PC-9 (cell line): Measurements from ENCODE around the gene ZNF236. TPM values are rescaled to one million over a fixed set of nuclear protein-coding genes. Genes with fewer than 3 reads are reported as not detected.

ENCODE experiments used
- BruUV-seq: library from RNA; stranded (reverse); fragments of 400-500 nt; replicated peaks from 2 replicates; lab custom pipeline; 2021; lab: Mats Ljungman, UMichigan
- CTCF ChIA-PET: fragments of 300-600 bp; sonication (Branson Sonifier 250); formaldehyde crosslinking; loops from one replicate; lab custom pipeline; 2022; ENCODE audit warnings: antibody characterized with exemption; lab: Charles Lee
- POLR2A ChIA-PET: fragments of 300-600 bp; sonication (Branson Sonifier 250); formaldehyde crosslinking; loops from one replicate; lab custom pipeline; 2022; ENCODE audit warnings: antibody characterized with exemption; ENCODE audit not compliant: unreplicated experiment; lab: Charles Lee
- DNase-seq, 2 experiments: peaks; one replicate each; pipeline versions ENCODE4 v3.0.0 to v3.0.0-alpha.2; 2015 to 2022; ENCODE audit warnings: mixed read lengths in 1 of 2
- H2AFZ ChIP-seq: fragments of 200-600 bp; sonication (generic); 2 replicates; pipeline ENCODE4 v1.8.1; 2017; ENCODE audit warnings: antibody characterized with exemption
- H3F3A ChIP-seq: fragments of 200-600 bp; sonication (generic); 2 replicates; pipeline ENCODE4 v1.8.1; 2017; ENCODE audit warnings: antibody characterized with exemption, mild to moderate bottlenecking, low read depth; ENCODE audit not compliant: insufficient read depth
- H3K27ac ChIP-seq: fragments of 200-600 bp; sonication (generic); 2 replicates; pipeline ENCODE4 v1.6.1; 2016; ENCODE audit warnings: mixed run types
- H3K27me3 ChIP-seq: fragments of 200-600 bp; sonication (generic); 2 replicates; pipeline ENCODE4 v1.6.1; 2016; ENCODE audit warnings: low read depth, mixed run types; ENCODE audit not compliant: insufficient read depth
- H3K36me3 ChIP-seq: fragments of 200-600 bp; sonication (generic); 2 replicates; pipeline ENCODE4 v1.6.1; 2016; ENCODE audit warnings: low read depth, mixed run types
- H3K4me1 ChIP-seq: fragments of 200-600 bp; sonication (generic); replicated peaks from 2 replicates; pipeline ENCODE4 v1.6.1; 2016; ENCODE audit warnings: mixed run types; ENCODE audit not compliant: insufficient read depth
- H3K4me2 ChIP-seq: fragments of 200-600 bp; sonication (generic); 2 replicates; pipeline ENCODE4 v1.6.1; 2017; ENCODE audit warnings: mixed run types
- H3K4me3 ChIP-seq: fragments of 200-600 bp; sonication (generic); 2 replicates; pipeline ENCODE4 v1.6.1; 2016; ENCODE audit warnings: mixed run types
- H3K79me2 ChIP-seq: fragments of 200-600 bp; sonication (generic); 2 replicates; pipeline ENCODE4 v1.6.1; 2017; ENCODE audit warnings: low read depth, mixed run types
- H3K9me2 ChIP-seq: fragments of 200-600 bp; sonication (generic); 2 replicates; pipeline ENCODE4 v1.8.1; 2017; ENCODE audit warnings: mild to moderate bottlenecking; ENCODE audit not compliant: insufficient read depth
- H3K9me3 ChIP-seq: fragments of 200-600 bp; sonication (generic); 2 replicates; pipeline ENCODE4 v1.8.1; 2016; ENCODE audit warnings: low read depth; ENCODE audit not compliant: insufficient read depth
- H4K20me1 ChIP-seq: fragments of 200-600 bp; sonication (generic); 2 replicates; pipeline ENCODE4 v1.8.1; 2017; ENCODE audit not compliant: insufficient read depth
- EZH2 ChIP-seq: fragments of 200-600 bp; sonication (generic); IDR thresholded peaks from 2 replicates; pipeline ENCODE4 v1.8.0; 2017; ENCODE audit warnings: antibody characterized with exemption, low read depth
- intact Hi-C: fragments of 100-400 bp; cut with micrococcal nuclease; formaldehyde crosslinking; loops from one replicate; pipeline ENCODE4 v1.10.0; 2022; ENCODE audit not compliant: unreplicated experiment
- total RNA-seq: library from RNA; stranded (reverse); gene quantifications from 2 replicates; pipeline ENCODE4 v1.2.3, GENCODE V29; 2021
- TF ChIP-seq, protein P1 (sequence below): fragments of 200-600 bp; sonication (generic); conservative IDR thresholded peaks from 2 replicates; pipeline ENCODE4 v1.6.1; 2017; ENCODE audit warnings: mixed run types, antibody characterized with exemption, mild to moderate bottlenecking, moderate library complexity

ZNF236 gene
- total RNA-seq, 1 experiment from 2014 or later: 10.8 TPM

- peaks cover 6% of the 10 kb centered on the region for H4K20me1 ChIP-seq
- no peaks in the 10 kb centered on the region for H3K27me3 ChIP-seq
- H2AFZ ChIP-seq: no peak overlapping the region
- no peak overlapping the region for H3K27ac ChIP-seq
- no peaks in the 10 kb centered on the region for H3K36me3 ChIP-seq
- H3F3A ChIP-seq: peaks cover 25% of the 10 kb centered on the region; the same call in 1 of the 2 replicates
- H3K79me2 ChIP-seq: no peaks in the 10 kb centered on the region
- H3K9me3 ChIP-seq: no peaks in the 10 kb centered on the region
- BruUV-seq: no TSS peak
- H3K4me2 ChIP-seq: no peak overlapping the region
- H3K4me3 ChIP-seq: no peak overlapping the region
- no peaks in the 10 kb centered on the region for H3K9me2 ChIP-seq
- H3K4me1 ChIP-seq: no peaks in the 10 kb centered on the region
- intact Hi-C loops: loop anchor here (5.0 kb wide), 2 partner anchors 56 to 131 kb away; partner anchors contain the start of gene MBP
- no peak for TF ChIP-seq EZH2
- TF ChIP-seq, protein P1, sequence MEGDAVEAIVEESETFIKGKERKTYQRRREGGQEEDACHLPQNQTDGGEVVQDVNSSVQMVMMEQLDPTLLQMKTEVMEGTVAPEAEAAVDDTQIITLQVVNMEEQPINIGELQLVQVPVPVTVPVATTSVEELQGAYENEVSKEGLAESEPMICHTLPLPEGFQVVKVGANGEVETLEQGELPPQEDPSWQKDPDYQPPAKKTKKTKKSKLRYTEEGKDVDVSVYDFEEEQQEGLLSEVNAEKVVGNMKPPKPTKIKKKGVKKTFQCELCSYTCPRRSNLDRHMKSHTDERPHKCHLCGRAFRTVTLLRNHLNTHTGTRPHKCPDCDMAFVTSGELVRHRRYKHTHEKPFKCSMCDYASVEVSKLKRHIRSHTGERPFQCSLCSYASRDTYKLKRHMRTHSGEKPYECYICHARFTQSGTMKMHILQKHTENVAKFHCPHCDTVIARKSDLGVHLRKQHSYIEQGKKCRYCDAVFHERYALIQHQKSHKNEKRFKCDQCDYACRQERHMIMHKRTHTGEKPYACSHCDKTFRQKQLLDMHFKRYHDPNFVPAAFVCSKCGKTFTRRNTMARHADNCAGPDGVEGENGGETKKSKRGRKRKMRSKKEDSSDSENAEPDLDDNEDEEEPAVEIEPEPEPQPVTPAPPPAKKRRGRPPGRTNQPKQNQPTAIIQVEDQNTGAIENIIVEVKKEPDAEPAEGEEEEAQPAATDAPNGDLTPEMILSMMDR: no peak
- ChIA-PET POLR2A (no interaction called here), CTCF (interaction anchor here (0.6 kb wide), 1 partner anchor 123 kb away, joined by 3 read pairs; no protein-coding TSS in a partner anchor)
- DNase-seq: no peak
Observed at GRCh38 chr18:77001041-77001440, 178.7 kb downstream of the ZNF236 start.

- no peaks in the 10 kb centered on the region for H3K9me3 ChIP-seq
- no peaks in the 10 kb centered on the region for H3K36me3 ChIP-seq
- POLR2A ChIA-PET: no interaction called here
- H3K4me1 ChIP-seq: no peaks in the 10 kb centered on the region
- H2AFZ ChIP-seq: no peak overlapping the region
- H3K27ac ChIP-seq: no peak overlapping the region
- no peak for DNase-seq
- peaks cover 21% of the 10 kb centered on the region; the same call in 1 of the 2 replicates for H3F3A ChIP-seq
- no TSS peak for BruUV-seq
- H3K79me2 ChIP-seq: no peaks in the 10 kb centered on the region
- H3K27me3 ChIP-seq: no peaks in the 10 kb centered on the region
- H3K4me3 ChIP-seq: no peak overlapping the region
- intact Hi-C loops: loop anchor here (5.0 kb wide), 2 partner anchors 55 to 130 kb away; partner anchors contain the start of gene MBP
- peaks cover 6% of the 10 kb centered on the region for H4K20me1 ChIP-seq
- H3K4me2 ChIP-seq: no peak overlapping the region
- TF ChIP-seq, protein P1: no peak
- TF ChIP-seq EZH2: no peak
- CTCF ChIA-PET: no interaction called here
- no peaks in the 10 kb centered on the region for H3K9me2 ChIP-seq
Observed at GRCh38 chr18:77001979-77002378, 179.6 kb downstream of the ZNF236 start.

DNA sequence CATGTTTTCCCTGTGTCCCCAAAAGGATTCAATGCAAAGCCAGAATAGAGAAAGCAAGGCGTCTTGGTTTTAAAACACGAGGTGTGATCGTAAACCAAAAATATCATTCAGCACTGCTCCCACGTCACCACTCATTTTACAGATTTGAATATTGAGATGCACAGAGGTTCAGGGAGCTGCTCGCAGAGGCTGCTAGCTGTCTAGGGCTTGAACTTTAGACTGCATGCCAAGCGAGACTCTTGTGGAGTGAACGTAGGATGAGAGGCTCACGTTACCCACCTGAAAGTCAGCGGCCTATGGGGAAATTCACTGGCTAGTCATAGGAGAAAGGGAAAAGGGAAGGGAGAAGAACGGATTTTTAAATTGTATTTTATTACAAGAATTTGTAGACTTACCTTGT is 180.1 kb downstream of the ZNF236 start:
- H3K4me2 ChIP-seq: no peak overlapping the region
- BruUV-seq: no TSS peak
- peaks cover 6% of the 10 kb centered on the region for H4K20me1 ChIP-seq
- H3K4me3 ChIP-seq: no peak overlapping the region
- DNase-seq: no peak
- H2AFZ ChIP-seq: no peak overlapping the region
- CTCF ChIA-PET: interaction anchor here (0.6 kb wide), 1 partner anchor 162 kb away, joined by 11 read pairs; no protein-coding TSS in a partner anchor
- no peaks in the 10 kb centered on the region for H3K27me3 ChIP-seq
- TF ChIP-seq, protein P1: no peak
- TF ChIP-seq EZH2: no peak
- H3K9me2 ChIP-seq: no peaks in the 10 kb centered on the region
- POLR2A ChIA-PET: no interaction called here
- H3K4me1 ChIP-seq: no peaks in the 10 kb centered on the region
- no peaks in the 10 kb centered on the region for H3K79me2 ChIP-seq
- peaks cover 21% of the 10 kb centered on the region; the same call in 1 of the 2 replicates for H3F3A ChIP-seq
- no peak overlapping the region for H3K27ac ChIP-seq
- H3K36me3 ChIP-seq: no peaks in the 10 kb centered on the region
- intact Hi-C loops: loop anchor here (5.0 kb wide), 2 partner anchors 55 to 130 kb away; partner anchors contain the start of gene MBP
- no peaks in the 10 kb centered on the region for H3K9me3 ChIP-seq
